Measurements from ENCODE around the gene SLC16A2.

SLC16A2 gene

DNA sequence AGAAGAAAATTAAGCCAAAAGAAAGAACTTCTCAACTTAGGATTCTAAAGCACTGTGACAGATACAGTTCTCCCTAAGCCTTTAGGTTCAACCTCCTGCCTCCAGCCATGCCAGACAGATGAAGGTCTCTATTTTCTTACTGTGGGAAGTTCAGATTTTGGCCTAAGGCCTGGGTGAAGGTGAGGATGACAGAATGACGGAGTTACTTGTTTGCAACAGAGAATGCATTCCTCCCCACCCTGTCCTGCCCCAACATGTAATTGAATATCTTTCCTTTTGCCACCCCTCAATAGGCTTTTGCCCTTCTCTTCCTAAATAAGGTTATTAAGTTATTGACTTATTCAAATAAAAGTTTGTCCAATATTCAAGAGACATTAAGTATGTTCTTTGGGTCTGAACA, 25.6 kb downstream of the SLC16A2 start:
- in situ Hi-C loops (cut with HindIII; ENCODE audit: low pct_ligation_motif_present, low sequenced_read_pairs) = no loop called here

DNA sequence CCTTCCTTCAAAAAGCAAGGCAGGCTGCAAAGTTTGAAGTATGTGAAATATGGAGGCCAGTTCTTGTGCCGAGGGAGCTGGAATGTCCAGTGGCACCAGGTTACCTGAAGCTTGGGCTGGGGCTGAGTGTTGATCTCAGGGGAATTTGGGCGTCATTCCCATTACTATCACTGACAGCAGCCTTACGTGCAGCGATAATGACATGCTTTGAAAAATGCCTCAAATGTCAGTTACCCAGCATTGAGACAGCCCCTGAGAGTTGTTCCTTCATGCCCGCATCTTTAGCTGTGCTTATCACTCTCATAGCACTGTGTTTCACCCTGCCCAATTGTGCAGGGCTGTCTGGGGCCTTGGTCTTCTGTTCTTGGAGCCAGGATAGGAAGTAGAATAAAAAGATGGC, 27.4 kb downstream of the SLC16A2 start:
- Histone ChIP-seq H3K4me3 (ENCODE audit: low read depth, low read length) (no peak overlapping the region), H3K27ac (no peak overlapping the region), H3K27me3 (replicated peaks) (no peaks in the 10 kb centered on the region), H3K36me3 (replicated peaks) (no peaks in the 10 kb centered on the region)
- TF ChIP-seq CTCF (IDR thresholded peaks at IDR 0.05; ENCODE audit: low read depth, low read length, missing control alignments) = no peak
- in situ Hi-C loops (cut with HindIII; ENCODE audit: low pct_ligation_motif_present, low sequenced_read_pairs) = no loop called here
- DNase-seq = no peak

More for the DNA sequence above, 25.6 kb downstream of the SLC16A2 start:
- Histone ChIP-seq H3K36me3 (replicated peaks) (no peaks in the 10 kb centered on the region), H3K27me3 (replicated peaks) (no peaks in the 10 kb centered on the region), H3K27ac (no peak overlapping the region), H3K4me3 (ENCODE audit: low read depth, low read length) (no peak overlapping the region)
- no peak for TF ChIP-seq CTCF (IDR thresholded peaks at IDR 0.05; ENCODE audit: low read depth, low read length, missing control alignments)
- no peak for DNase-seq

DNA sequence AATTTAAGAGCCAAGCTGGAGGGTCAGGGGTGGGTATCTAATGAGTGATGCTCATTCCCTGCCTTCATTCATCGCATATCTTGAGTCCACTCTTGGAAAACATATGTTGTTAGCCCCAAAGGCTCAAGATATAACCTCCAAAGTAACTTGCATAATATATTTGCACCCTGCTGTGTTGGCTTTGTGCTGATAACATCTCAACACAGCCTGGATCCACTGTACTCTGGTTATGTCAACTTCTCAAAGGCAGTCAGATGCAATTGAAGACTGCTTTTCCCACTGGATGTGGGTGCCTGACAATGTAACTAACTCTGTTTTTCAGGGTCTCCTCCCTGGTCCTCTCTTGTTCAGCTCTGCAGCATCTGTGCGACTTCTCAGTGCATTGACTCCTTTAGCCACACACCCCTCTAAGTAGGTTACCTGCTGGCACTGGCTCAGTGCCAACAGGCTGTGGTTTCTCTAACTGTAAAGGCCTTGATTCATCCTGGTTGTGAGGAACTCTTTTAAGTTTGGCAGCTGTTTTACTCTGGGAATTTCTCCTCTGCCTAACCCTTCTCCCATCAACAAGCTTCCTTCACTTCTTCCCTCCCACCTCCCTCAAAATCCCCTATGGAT, 28.1 kb downstream of the SLC16A2 start:
- in situ Hi-C loops (cut with HindIII; ENCODE audit: low pct_ligation_motif_present, low sequenced_read_pairs) = no loop called here
- Histone ChIP-seq H3K4me3 (ENCODE audit: low read depth, low read length) (no peak overlapping the region), H3K27ac (no peak overlapping the region), H3K27me3 (replicated peaks) (no peaks in the 10 kb centered on the region), H3K36me3 (replicated peaks) (no peaks in the 10 kb centered on the region)
- DNase-seq = no peak
- no peak for TF ChIP-seq CTCF (IDR thresholded peaks at IDR 0.05; ENCODE audit: low read depth, low read length, missing control alignments)

GRCh38 chrX:74449937-74450330, 28.6 kb downstream of the SLC16A2 start:
- in situ Hi-C loops (cut with HindIII; ENCODE audit: low pct_ligation_motif_present, low sequenced_read_pairs) = no loop called here
- H3K27ac ChIP-seq = no peak overlapping the region

DNA sequence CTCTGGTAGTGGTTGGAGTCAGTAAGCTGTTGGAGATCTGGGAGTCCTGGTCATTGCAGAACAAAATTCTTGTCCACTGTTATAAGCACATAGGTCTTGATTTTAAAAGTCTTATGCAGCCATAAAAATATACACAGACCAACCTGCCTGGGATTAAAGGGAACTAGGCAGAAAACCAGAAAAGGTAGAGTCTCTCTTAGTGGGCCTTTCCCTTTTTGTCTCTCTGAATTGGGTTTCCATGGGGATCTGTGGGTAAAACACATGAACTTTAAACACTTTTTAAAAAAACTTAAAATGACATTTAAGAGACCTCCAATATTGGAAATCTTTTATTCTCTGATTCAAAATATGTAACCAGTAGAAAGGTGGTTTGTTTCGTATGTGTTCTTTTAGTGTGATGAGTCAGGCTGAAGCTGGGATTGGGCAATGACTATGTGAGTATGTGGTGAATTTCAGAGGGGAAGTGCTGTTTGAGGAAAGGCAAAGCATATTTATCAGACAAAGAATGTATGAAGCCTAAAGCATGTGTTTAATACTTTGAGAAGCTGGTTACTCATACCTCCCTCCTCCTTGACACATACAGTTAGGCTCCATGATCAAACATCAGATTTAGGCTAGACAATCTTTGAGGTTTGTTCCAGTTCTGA, 29.6 kb downstream of the SLC16A2 start:
- Histone ChIP-seq H3K36me3 (replicated peaks) (no peaks in the 10 kb centered on the region), H3K27ac (no peak overlapping the region), H3K4me3 (ENCODE audit: low read depth, low read length) (no peak overlapping the region), H3K27me3 (replicated peaks) (no peaks in the 10 kb centered on the region)
- TF ChIP-seq CTCF (IDR thresholded peaks at IDR 0.05; ENCODE audit: low read depth, low read length, missing control alignments) = no peak
- DNase-seq = peak; percentile 80
- in situ Hi-C loops (cut with HindIII; ENCODE audit: low pct_ligation_motif_present, low sequenced_read_pairs) = no loop called here

More at GRCh38 chrX:74449937-74450330, 28.6 kb downstream of the SLC16A2 start:
- peak; percentile 6 for DNase-seq
- no peaks in the 10 kb centered on the region for H3K27me3 ChIP-seq (replicated peaks)
- H3K4me3 ChIP-seq (ENCODE audit: low read depth, low read length) = no peak overlapping the region
- no peak for TF ChIP-seq CTCF (IDR thresholded peaks at IDR 0.05; ENCODE audit: low read depth, low read length, missing control alignments)
- no peaks in the 10 kb centered on the region for H3K36me3 ChIP-seq (replicated peaks)
